HG03575 (cell line): ENCODE data around the gene SELENOO.

Source experiments
- ATAC-seq: cut with Tn5 transposase; IDR thresholded peaks from one replicate; pipeline ENCODE4 v1.9.1; 2021; ENCODE audit not compliant: unreplicated experiment, insufficient number of reproducible peaks, low FRiP score; ENCODE audit errors: extremely low read depth

Gene SELENOO

GRCh38 chr22:50208939-50209892, 8.4 kb downstream of the SELENOO start:
- no peak for ATAC-seq

- no peak for ATAC-seq
These were observed 9.1 kb downstream of the SELENOO start for GRCh38 chr22:50209893-50210292.

- ATAC-seq: no peak
These were observed 9.7 kb downstream of the SELENOO start for GRCh38 chr22:50210378-50211139.

- no peak for ATAC-seq
These were observed 10.3 kb downstream of the SELENOO start for GRCh38 chr22:50211147-50211546.

- no peak for ATAC-seq
These were observed 12.5 kb downstream of the SELENOO start for GRCh38 chr22:50213263-50213662.

- ATAC-seq: no peak
These were observed 14.7 kb downstream of the SELENOO start for GRCh38 chr22:50215297-50216054.

GRCh38 chr22:50216055-50216683, 15.4 kb downstream of the SELENOO start:
- ATAC-seq: no peak

GRCh38 chr22:50216684-50217520, 16.1 kb downstream of the SELENOO start:
- no peak for ATAC-seq

GRCh38 chr22:50217543-50218152, 16.8 kb downstream of the SELENOO start:
- ATAC-seq: no peak

- no peak for ATAC-seq
These were observed 17.6 kb downstream of the SELENOO start for GRCh38 chr22:50218153-50218995.

GRCh38 chr22:50218996-50219727, 18.4 kb downstream of the SELENOO start:
- no peak for ATAC-seq

GRCh38 chr22:50219800-50220602, 19.2 kb downstream of the SELENOO start:
- no peak for ATAC-seq

- ATAC-seq: no peak
These were observed 20.0 kb downstream of the SELENOO start for GRCh38 chr22:50220603-50221409.

- ATAC-seq: no peak
These were observed 20.8 kb downstream of the SELENOO start for GRCh38 chr22:50221410-50222300.
